PC-3 (cell line): ENCODE results near the gene POLR3E. TPM values are rescaled to one million over a fixed set of nuclear protein-coding genes. Genes with fewer than 3 reads are reported as not detected.

Experiments used
- ATAC-seq: fragments of 200-7000 bp; cut with Tn5 transposase; 2 replicates; pipeline ENCODE4 v1.9.1; 2020; ENCODE audit warnings: mild to moderate bottlenecking, moderate library complexity
- BruUV-seq: library from RNA; stranded (reverse); fragments of 400-500 nt; replicated peaks from 2 replicates; lab custom pipeline; 2021; lab: Mats Ljungman, UMichigan
- CTCF ChIA-PET: fragments of 300-600 bp; sonication (Branson Sonifier 250); formaldehyde crosslinking; loops from one replicate; lab custom pipeline; 2022; ENCODE audit warnings: antibody characterized with exemption; lab: Charles Lee
- POLR2A ChIA-PET: fragments of 300-600 bp; sonication (Branson Sonifier 250); formaldehyde crosslinking; loops from one replicate; lab custom pipeline; 2022; ENCODE audit warnings: antibody characterized with exemption; ENCODE audit not compliant: unreplicated experiment; lab: Charles Lee
- DNase-seq: peaks from one replicate; pipeline ENCODE4 v3.0.0-alpha.2; 2015
- H2AFZ ChIP-seq: fragments of 300-600 bp; sonication (generic); 2 replicates; pipeline ENCODE4 v1.6.0; 2016; ENCODE audit warnings: antibody characterized with exemption, low read length
- H3F3A ChIP-seq: fragments of 300-600 bp; sonication (generic); one replicate; pipeline ENCODE4 v1.6.0; 2017; ENCODE audit warnings: antibody characterized with exemption, low read length, control low read depth, mild to moderate bottlenecking; ENCODE audit not compliant: unreplicated experiment
- H3K27ac ChIP-seq: fragments of 300-600 bp; sonication (generic); 2 replicates; pipeline ENCODE4 v1.5.1; 2016; ENCODE audit warnings: mild to moderate bottlenecking, low read length
- H3K27me3 ChIP-seq: fragments of 300-600 bp; sonication (generic); 2 replicates; pipeline ENCODE4 v1.6.1; 2016; ENCODE audit warnings: low read length, mixed read lengths
- H3K36me3 ChIP-seq: fragments of 300-600 bp; sonication (generic); 2 replicates; pipeline ENCODE4 v1.6.1; 2016; ENCODE audit warnings: low read depth, mixed run types, low read length, mixed read lengths
- H3K4me1 ChIP-seq: fragments of 300-600 bp; sonication (generic); 2 replicates; pipeline ENCODE4 v1.5.1; 2016; ENCODE audit warnings: low read length; ENCODE audit not compliant: insufficient read depth
- H3K4me2 ChIP-seq: fragments of 300-600 bp; sonication (generic); 2 replicates; pipeline ENCODE4 v1.6.0; 2016; ENCODE audit warnings: low read length
- H3K4me3 ChIP-seq: fragments of 300-600 bp; sonication (generic); 2 replicates; pipeline ENCODE4 v1.5.1; 2016; ENCODE audit warnings: mild to moderate bottlenecking, low read length, mixed read lengths
- H3K79me2 ChIP-seq: fragments of 300-600 bp; sonication (generic); 2 replicates; pipeline ENCODE4 v1.6.1; 2017; ENCODE audit warnings: low read length, mixed read lengths
- H3K9ac ChIP-seq: fragments of 300-600 bp; sonication (generic); 2 replicates; pipeline ENCODE4 v1.6.0; 2016; ENCODE audit warnings: mild to moderate bottlenecking, low read length
- H3K9me2 ChIP-seq: fragments of 300-600 bp; sonication (generic); replicated peaks from 2 replicates; pipeline ENCODE4 v1.6.1; 2016; ENCODE audit warnings: mixed run types, low read length, mixed read lengths
- H3K9me3 ChIP-seq: fragments of 300-600 bp; sonication (generic); 2 replicates; pipeline ENCODE4 v1.6.1; 2016; ENCODE audit warnings: low read length, mixed read lengths
- H4K20me1 ChIP-seq: fragments of 300-600 bp; sonication (generic); 2 replicates; pipeline ENCODE4 v1.6.1; 2016; ENCODE audit warnings: low read length, mixed read lengths
- EZH2 ChIP-seq: fragments of 300-600 bp; sonication (generic); IDR thresholded peaks from one replicate; pipeline ENCODE4 v1.6.1; 2017; ENCODE audit warnings: antibody characterized with exemption, mild to moderate bottlenecking, low read length; ENCODE audit not compliant: unreplicated experiment
- EZH2phosphoT487 ChIP-seq: fragments of 300-600 bp; sonication (generic); IDR thresholded peaks from 2 replicates; pipeline ENCODE4 v1.6.1; 2018; ENCODE audit warnings: mild to moderate bottlenecking, antibody characterized with exemption, low read length, borderline replicate concordance
- intact Hi-C: fragments of 100-400 bp; cut with micrococcal nuclease; formaldehyde crosslinking; loops from 2 replicates; pipeline ENCODE4 v1.9.0; 2023
- total RNA-seq: library from RNA; depleted of rRNA; stranded (reverse); fragments of >200 nt; gene quantifications from 2 replicates; pipeline ENCODE4 v1.2.3, GENCODE V29; 2014
- TF ChIP-seq, protein P1 (sequence below): fragments of 300-600 bp; sonication (generic); conservative IDR thresholded peaks from 2 replicates; pipeline ENCODE4 v1.5.1; 2017; ENCODE audit warnings: antibody characterized with exemption, low read depth, mild to moderate bottlenecking, low read length

Gene POLR3E
- total RNA-seq, 1 experiment from 2014 or later, result 48.8 TPM

DNA sequence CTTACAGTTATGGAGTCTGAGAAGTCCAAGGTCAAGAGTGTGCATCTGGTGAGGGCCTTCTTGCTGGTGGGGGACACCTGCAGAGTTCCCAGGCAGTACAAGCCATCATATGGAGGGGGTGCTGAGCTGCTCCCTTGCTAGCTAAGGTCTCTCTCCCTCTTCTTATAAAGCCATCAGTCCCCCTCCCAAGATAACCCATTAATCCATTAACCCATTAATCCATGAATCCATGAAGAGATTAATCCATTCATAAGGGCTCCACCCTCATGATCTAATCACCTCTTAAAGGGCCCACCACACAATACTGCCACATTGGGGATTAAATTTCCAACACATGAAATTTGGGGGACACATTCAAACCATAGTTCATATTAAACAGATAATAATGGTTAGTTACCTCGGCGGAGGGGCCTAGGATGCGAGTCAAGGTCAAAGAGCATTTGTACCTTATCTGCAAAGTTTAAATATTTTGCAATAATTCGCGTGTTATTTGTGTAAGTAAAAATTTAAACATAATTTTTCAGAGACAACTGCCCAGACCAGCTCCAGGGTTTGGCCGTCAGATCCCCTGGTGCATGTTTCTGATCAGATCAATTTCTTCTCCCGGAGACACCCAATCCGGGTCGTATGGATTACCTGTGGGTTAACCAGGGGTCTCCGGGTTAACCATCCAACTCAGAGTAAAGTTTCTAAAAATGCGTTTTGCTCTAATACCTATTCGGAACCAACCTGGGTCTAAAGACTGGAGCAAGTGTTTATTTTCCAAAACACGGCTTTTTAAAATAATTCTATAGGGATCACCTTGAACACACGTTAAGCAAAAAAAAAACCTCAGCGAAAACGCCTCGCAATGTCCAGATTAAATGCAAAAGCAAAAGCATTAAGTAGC, 740 bp upstream of the POLR3E start:
- BruUV-seq, result no TSS peak
- Histone ChIP-seq H2AFZ (peak overlapping the region; percentile 84), H3K4me2 (peak overlapping the region; percentile 75), H3K27ac (no peak overlapping the region), H3K4me3 (peak overlapping the region; percentile 78), H4K20me1 (peaks cover 17% of the 10 kb centered on the region), H3K79me2 (peaks cover 42% of the 10 kb centered on the region), H3K4me1 (no peaks in the 10 kb centered on the region), H3K36me3 (no peaks in the 10 kb centered on the region), H3K9me3 (no peaks in the 10 kb centered on the region), H3F3A (no peaks in the 10 kb centered on the region), H3K27me3 (no peaks in the 10 kb centered on the region), H3K9ac (peak overlapping the region; percentile 45), H3K9me2 (no peaks in the 10 kb centered on the region)
- ChIA-PET POLR2A (no interaction called here), CTCF (no interaction called here)
- no peak for DNase-seq
- intact Hi-C loops, result loop anchor here (1.0 kb wide), 2 partner anchors 90 to 100 kb away; partner anchors contain the start of gene EEF2K
- ATAC-seq, result no peak
- TF ChIP-seq EZH2 (no peak), EZH2phosphoT487 (no peak)
- TF ChIP-seq, protein P1, sequence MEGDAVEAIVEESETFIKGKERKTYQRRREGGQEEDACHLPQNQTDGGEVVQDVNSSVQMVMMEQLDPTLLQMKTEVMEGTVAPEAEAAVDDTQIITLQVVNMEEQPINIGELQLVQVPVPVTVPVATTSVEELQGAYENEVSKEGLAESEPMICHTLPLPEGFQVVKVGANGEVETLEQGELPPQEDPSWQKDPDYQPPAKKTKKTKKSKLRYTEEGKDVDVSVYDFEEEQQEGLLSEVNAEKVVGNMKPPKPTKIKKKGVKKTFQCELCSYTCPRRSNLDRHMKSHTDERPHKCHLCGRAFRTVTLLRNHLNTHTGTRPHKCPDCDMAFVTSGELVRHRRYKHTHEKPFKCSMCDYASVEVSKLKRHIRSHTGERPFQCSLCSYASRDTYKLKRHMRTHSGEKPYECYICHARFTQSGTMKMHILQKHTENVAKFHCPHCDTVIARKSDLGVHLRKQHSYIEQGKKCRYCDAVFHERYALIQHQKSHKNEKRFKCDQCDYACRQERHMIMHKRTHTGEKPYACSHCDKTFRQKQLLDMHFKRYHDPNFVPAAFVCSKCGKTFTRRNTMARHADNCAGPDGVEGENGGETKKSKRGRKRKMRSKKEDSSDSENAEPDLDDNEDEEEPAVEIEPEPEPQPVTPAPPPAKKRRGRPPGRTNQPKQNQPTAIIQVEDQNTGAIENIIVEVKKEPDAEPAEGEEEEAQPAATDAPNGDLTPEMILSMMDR, result no peak

DNA sequence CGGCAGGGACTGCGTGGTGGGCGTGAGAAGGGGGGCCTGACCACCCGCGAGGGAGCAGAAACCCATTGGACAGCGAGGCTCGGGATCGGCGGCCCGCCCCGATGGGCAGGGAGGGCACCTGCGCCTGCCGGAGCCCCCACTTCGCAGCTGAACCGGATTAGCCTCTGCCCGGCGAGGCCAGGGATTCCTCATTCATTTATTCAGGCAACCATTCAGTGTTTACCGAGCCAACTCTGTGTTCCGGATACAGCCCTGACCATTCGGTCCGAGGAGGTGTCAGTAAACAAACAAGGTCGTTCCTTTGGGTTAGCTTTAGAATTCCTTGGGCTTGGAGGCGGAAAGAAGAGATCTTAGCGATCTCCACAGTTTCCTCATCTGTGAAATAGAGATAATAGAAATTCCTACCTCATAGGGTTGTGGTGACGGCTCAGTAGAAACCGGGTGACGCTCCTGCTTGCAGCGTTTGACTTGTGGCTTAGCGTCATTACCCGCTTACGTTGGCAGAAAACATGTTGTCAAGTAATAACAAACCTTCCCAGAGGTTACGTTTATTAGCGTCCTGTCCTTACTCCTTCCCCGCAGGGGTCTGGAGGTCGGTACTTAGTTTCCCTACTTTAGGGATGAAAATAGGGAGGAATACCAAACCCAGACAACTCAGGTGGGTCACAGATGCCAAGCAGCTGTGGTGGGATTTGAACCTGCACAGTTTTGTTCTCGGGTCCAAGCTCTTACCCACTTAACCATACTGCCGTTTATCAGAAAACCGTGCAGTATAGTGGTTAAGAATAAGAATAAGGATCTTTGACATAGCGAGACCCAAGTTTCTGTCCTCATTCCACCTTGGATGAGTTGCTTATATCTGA, 893 bp downstream of the POLR3E start:
- Histone ChIP-seq H2AFZ (peak overlapping the region; percentile 69), H3F3A (no peaks in the 10 kb centered on the region), H3K4me2 (peak overlapping the region; percentile 96), H3K27me3 (no peaks in the 10 kb centered on the region), H3K36me3 (peaks cover 7% of the 10 kb centered on the region; the same call in 1 of the 2 replicates), H3K79me2 (peaks cover 55% of the 10 kb centered on the region), H3K4me1 (no peaks in the 10 kb centered on the region), H3K9me3 (no peaks in the 10 kb centered on the region), H3K4me3 (peak overlapping the region; percentile 91), H4K20me1 (peaks cover 17% of the 10 kb centered on the region), H3K9ac (peak overlapping the region; percentile 100), H3K9me2 (no peaks in the 10 kb centered on the region), H3K27ac (peak overlapping the region; percentile 95)
- CTCF ChIA-PET, result no interaction called here
- DNase-seq (peak; percentile 89), ATAC-seq (peak; percentile 32)
- intact Hi-C loops, result loop anchor here (1.0 kb wide), 2 partner anchors 92 to 102 kb away; partner anchors contain the start of gene EEF2K
- POLR2A ChIA-PET, result interaction anchor here (0.6 to 0.7 kb wide), 2 partner anchors 92 to 106 kb away, joined by 3 read pairs; partner anchors contain the start of gene EEF2K
- TF ChIP-seq EZH2 (no peak), EZH2phosphoT487 (no peak)
- TF ChIP-seq, protein P1, result no peak
- BruUV-seq, result TSS peak; percentile 100
